Measurements from ENCODE around the gene PLXNA4.

GRCh38 chr7:132180481-132180880 lies 395.8 kb downstream of the PLXNA4 start:
- TF ChIP-seq POLR2A (IDR thresholded peaks at IDR 0.05): no peak
- no peak for TF ChIP-seq CTCF (IDR thresholded peaks at IDR 0.05)
- TF ChIP-seq POLR2AphosphoS5 (IDR thresholded peaks at IDR 0.05; ENCODE audit: insufficient read depth in 1 of 2, low read depth in 1 of 2): no peak

Data from vagina (tissue), 2 donors.